Epithelial cell of prostate (primary cell): ENCODE data around the gene SEM1.
"Not testable (repeated sequence)": the region's sequence is repeated elsewhere in the genome, so short reads cannot be mapped to it uniquely, and the experiment has no call there.

Experiments
- DNase-seq: peaks from one replicate; pipeline ENCODE4 v3.0.0-alpha.2; 2011; ENCODE audit warnings: low read depth, low spot score
- H3K27ac ChIP-seq: fragments of 450-650 bp; 2 replicates; pipeline ENCODE4 v1.5.1; 2017; ENCODE audit warnings: mild to moderate bottlenecking

SEM1 gene

DNA sequence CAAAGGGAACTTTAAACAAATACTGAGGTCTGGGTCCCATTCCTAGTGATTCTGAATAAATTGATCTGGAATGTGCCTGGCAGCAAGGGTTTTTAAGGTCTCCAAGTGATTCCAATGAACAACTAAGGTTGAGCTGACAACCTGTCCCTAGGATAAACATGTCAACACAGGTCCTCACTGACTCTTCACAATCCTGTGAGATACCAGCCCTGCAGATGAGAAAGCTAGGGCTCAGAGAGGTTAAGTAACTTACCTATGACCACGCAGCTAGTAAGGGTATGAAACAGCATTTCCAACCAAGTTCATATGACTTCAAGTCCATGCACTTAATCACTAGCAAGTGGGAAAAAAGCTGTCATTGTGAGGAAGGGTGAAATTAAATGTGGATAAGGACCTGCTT lies 44.0 kb downstream of the SEM1 start:
- no peak for DNase-seq
- no peak overlapping the region for H3K27ac ChIP-seq

- H3K27ac ChIP-seq, result no peak overlapping the region
- DNase-seq, result no peak
Observed at GRCh38 chr7:96664793-96665192, 44.9 kb downstream of the SEM1 start.

- DNase-seq, result no peak
- no peak overlapping the region for H3K27ac ChIP-seq
Observed at GRCh38 chr7:96663871-96664445, 45.7 kb downstream of the SEM1 start.

GRCh38 chr7:96663457-96663856 lies 46.2 kb downstream of the SEM1 start:
- DNase-seq, result no peak
- H3K27ac ChIP-seq, result no peak overlapping the region

DNA sequence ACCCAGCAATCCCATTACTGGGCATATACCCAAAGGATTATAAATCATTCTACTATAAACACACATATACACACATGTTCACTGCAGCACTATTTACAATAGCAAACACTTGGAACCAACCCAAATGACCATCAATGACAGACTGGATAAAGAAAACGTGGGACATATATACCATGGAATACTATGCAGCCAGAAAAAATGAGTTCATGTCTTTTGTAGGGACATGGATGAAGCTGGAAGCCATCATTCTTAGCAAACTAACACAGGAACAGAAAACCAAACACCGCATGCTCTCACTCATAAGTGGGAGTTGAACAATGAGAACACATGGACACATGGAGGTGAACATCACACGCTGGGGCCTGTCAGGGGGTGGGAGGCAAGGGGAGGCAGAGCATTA lies 47.5 kb downstream of the SEM1 start:
- not testable (repeated sequence) for H3K27ac ChIP-seq, DNase-seq

GRCh38 chr7:96658022-96658412 lies 51.6 kb downstream of the SEM1 start:
- no peak for DNase-seq
- no peak overlapping the region for H3K27ac ChIP-seq

GRCh38 chr7:96657347-96658021 lies 52.2 kb downstream of the SEM1 start:
- DNase-seq, result no peak
- no peak overlapping the region for H3K27ac ChIP-seq

DNA sequence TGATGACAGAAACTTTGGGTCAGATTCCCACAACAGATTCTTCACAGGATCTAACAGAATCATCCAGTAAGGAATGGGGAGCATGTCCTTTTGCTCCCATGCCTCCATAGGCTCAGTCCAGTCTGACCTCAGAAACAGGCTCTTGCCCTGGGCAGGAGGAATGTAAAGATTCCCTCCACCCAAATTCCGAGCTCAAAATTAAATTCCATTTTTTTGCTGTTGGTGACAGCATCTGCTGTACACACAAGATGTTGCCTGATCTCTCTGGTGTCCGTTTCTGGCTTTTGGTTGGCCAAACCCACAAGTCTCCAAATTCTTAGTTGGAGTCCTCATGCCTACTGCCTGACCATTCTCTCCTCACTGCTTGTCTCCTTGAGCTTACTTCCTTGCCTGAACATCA lies 53.7 kb downstream of the SEM1 start:
- no peak for DNase-seq
- no peak overlapping the region for H3K27ac ChIP-seq

- no peak for DNase-seq
- no peak overlapping the region for H3K27ac ChIP-seq
Observed at GRCh38 chr7:96654630-96655188, 54.9 kb downstream of the SEM1 start.

- no peak overlapping the region for H3K27ac ChIP-seq
- no peak for DNase-seq
Observed at GRCh38 chr7:96649981-96650380, 59.7 kb downstream of the SEM1 start.

DNA sequence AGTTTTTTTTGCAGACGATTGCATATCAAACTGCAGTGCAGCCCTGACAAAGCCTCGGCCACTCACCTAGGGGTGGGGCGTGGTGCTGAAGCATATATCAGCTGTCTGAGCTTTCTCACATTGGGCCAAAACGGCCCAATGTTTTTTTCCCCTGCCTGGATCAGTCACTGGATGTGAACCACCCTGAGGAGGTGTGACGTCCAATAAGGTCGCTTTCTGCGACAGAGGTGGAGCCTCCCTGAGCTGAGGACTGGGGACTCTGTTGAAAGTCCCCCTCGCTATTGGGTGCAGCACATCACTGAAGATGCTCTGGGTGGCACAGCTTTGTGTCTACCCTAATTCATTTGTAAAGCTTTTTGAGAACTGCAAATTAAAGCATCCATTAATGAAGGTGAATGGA lies 60.9 kb downstream of the SEM1 start:
- no peak for DNase-seq
- no peak overlapping the region for H3K27ac ChIP-seq

DNA sequence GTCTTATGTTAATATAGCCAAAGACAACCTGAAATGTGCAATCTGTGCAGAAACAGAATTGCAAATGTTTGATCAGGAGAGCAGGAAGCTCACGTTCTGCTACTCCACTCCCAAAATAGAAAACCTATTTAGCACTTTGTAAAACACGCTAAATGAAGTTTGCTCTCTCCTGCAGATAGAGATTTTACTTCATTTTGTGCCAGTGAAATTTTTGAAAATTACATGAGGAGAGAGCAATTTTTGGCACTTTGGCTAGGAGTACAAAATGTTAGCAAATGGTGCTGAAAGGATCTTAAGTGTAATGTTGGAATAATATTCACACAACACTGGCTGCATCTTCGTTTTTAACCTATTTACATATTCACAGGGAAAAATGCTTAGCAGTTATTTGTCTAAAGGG lies 61.9 kb downstream of the SEM1 start:
- no peak overlapping the region for H3K27ac ChIP-seq
- DNase-seq, result no peak

GRCh38 chr7:96645084-96645483 lies 64.6 kb downstream of the SEM1 start:
- no peak overlapping the region for H3K27ac ChIP-seq
- no peak for DNase-seq

DNA sequence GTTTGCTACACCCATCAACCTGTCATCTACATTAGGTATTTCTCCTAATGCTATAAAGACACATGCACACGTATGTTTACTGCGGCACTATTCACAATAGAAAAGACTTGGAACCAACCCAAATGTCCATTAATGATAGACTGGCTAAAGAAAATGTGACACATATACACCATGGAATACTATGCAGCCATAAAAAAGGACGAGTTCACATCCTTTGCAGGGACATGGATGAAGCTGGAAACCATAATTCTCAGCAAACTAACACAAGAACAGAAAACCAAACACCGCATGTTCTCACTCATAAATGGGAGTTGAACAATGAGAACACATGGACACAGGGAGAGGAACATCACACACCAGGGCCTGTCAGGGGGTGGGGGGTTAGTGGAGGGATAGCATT lies 66.2 kb downstream of the SEM1 start:
- H3K27ac ChIP-seq, DNase-seq: not testable (repeated sequence)

- no peak overlapping the region for H3K27ac ChIP-seq
- no peak for DNase-seq
Observed at GRCh38 chr7:96640054-96640453, 69.6 kb downstream of the SEM1 start.
